NCI-H460 (cell line): Measurements from ENCODE around the gene ROGDI. TPM values are rescaled to one million over a fixed set of nuclear protein-coding genes. Genes with fewer than 3 reads are reported as not detected.

Source experiments
- DNase-seq: peaks from one replicate; pipeline ENCODE4 v3.0.0-alpha.2; 2016; ENCODE audit warnings: low read depth; ENCODE audit errors: extremely low read depth
- total RNA-seq: library from RNA; depleted of rRNA; stranded (reverse); fragments of >200 nt; shearing (Covaris generic); gene quantifications from 2 replicates; pipeline ENCODE4 v1.2.3, GENCODE V29; 2014

The ROGDI gene
- total RNA-seq, 1 experiment from 2014 or later, result 5.3 TPM

DNA sequence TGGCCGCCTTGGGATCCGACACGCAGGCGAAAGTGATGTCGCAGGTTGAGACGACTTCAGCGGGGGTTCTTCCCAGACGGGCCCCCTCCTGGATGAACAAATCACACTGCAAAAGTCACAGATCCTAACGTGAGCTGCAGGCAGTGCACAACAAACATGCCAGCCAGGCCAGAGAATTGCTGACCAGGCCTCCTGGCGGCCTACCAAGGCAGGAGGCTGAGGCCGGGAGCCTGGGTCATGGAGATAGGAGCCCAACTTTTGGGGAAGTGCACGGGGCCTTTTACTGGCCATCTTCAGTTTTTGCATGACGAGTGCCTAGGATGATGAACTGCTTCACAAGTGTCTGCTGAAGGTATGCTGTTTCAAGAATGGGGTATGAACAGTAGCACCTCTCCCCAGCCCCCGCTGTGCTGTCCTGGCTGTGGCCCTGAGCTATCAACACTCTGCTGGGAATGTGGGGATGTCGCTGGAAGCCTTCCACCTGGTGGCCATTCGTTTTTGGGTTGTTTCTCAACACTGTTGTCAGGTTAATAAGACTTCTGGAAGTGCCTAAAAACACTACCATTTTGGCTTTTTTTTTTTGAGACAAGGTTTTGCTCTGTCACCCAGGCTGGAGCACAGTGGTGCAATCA is 12.2 kb upstream of the ROGDI start:
- DNase-seq, result no peak

DNA sequence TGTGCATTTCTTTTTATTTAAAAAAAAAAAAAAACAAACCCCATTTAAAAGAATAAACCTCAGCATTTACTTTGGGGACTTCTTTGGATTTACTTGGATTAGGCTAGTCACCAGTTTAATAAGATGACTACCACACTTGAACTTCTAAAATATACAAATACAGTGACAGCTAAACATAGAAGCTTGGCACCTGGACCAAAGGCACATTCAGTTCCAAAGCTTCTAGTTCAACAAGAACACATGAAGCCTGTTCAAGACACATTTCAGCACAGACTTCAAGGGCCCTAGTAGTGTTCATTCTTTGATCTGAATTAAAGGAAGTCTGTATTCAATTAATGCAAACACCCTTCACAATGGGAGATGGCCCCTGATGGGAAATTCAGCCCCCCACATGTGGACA is 11.6 kb upstream of the ROGDI start:
- DNase-seq, result no peak

DNA sequence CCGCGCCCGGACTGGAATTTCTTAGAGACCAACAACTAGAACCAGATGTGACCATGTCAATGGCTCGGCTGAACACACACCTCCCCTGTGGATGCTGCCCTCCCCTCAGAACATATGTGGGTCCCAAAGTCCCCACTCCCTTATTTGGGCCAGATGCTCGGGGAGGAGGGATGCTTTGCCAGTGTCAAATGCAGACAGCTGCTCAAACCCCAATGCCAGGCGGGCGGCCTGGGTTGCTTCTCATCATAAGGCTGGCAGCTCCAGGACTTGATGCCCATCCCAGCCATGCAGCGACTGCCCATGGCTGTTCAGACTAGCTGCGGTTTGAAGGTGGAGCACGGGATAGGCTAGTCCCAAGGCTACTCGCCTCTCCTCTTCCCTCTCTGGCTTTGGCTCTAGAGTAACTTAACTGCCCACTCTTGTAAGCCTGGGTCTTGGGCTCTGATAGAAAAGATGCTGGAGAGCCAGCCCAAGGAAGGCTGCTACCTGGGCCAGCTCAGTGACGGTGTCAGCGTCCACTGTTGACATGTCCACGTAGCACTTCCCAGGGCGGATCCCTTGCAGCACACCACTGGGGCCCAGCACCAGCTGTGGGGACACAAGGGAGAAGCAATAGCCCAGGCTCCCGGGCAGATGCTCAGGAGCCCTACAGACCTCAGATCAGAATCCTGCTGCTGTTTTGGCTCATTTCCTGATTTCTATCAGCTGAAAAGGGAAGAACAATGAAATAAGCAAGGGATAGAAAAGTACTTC is 11.0 kb upstream of the ROGDI start:
- DNase-seq, result no peak

DNA sequence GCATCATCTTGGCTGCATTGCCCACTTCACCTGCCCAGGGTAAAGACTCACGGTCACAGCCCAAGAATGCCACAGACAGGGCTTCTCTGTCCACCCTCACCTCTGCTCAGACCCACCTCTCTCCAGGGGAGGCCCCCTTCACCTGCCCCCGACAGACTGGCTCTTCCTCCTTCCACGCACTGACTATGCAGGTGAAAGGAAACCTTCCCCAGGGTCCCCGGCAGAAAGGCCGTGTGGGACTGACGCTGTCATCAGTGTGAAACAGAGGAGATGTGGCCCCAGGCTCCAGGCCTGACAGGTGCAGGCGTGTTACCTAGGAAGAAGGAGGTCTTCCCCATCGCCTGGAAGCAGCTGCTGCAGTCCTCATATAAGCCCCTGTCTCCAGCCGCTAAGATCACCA is 9.3 kb upstream of the ROGDI start:
- no peak for DNase-seq

DNA sequence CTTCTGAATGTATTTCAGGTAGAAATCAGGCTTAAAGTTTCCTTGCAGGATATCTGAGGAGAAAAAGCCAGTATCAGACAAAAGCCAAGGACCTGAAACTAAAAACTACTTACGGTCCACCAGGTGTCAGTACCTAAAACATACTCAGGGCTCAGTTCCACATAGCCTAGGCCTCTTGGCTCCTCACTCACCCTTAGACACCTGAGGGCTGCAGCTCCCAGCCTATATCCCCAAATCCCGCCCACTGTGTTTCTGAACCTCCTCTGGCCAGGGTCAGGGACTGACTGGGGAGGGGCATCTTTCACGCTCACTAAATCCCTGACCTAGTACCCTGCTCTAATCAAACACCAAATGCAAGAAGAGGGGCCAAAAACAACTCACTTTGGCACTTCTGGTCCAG is 8.8 kb upstream of the ROGDI start:
- no peak for DNase-seq

DNA sequence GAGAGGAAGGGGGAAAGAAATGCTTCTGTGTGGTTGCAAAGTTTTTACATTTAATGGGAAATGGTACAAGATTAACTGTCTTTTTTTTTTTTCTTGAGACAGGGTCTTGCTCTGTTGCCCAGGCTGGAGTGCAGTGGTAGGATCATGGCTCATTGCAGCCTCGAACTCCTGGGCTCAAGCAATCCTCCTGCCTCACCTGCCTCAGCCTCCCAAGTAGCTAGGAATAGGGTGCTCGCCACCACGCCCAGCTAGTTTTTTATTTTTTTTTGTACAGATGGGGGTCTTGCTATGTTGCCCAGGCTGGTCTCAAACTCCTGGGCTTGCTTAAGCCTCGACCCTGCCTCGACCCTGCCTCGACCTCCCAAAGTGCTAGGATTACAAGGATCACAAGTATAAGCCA is 3.8 kb upstream of the ROGDI start:
- DNase-seq, result no peak

DNA sequence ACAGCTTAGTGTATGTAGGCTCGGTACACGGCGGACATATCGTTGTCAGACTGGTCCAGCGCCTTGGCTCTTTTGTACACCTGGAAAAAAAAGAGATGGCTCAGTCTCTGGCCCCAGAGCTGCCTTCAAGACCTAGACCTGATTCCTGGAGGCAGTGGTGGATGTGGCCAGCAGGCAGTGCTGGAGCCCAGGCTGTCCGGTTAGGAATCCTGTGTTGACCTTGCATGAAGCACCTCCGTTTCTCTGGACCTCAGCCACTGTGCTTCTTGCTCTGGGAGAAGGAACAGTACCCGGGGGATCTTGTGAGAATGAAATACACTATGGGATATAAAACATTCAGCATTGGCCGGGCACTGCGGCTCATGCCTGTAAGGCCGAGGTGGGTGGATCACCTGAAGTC is 2.8 kb upstream of the ROGDI start:
- no peak for DNase-seq

DNA sequence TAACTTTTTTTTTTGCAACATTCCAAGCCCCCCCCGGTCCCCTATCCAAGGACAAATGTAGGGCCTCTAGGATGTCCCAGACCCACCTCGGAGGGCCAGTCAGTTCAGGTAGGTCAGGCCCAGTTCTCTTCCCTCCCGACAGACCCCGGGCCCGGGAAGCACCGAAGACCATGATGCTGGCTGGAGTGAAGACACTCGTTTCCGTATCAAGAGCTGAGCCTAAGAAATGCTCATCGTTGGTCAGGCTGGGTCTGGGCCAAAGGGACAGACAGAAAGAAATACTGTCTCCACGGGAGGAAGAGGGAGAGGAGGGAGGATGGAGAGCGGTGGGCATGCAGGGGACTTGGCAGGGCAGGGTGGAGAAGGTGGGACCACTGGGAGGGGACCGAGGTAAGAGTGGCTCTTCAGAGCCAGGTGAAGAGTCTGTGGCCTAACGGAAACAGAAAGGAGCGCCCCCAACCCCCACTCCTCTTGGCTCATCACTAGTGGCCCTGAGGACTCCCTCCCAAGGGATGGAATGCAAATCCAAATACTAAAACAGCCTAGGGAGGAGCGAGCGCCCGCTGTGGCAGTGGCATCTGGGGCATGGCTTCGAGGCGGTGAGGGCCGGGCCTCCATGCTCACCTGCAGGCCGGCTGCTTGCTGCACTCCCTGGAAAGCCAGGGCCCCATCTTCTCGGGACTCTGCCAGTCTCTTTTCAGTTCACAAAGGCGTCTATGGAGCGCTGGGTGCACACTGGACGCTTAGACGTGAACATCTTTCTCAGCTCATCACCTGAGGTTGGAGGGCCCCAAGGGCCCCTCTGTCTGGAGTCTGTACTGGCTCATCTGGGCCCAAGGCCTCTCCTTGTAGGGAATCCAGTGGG is 1.7 kb upstream of the ROGDI start:
- DNase-seq, result no peak

DNA sequence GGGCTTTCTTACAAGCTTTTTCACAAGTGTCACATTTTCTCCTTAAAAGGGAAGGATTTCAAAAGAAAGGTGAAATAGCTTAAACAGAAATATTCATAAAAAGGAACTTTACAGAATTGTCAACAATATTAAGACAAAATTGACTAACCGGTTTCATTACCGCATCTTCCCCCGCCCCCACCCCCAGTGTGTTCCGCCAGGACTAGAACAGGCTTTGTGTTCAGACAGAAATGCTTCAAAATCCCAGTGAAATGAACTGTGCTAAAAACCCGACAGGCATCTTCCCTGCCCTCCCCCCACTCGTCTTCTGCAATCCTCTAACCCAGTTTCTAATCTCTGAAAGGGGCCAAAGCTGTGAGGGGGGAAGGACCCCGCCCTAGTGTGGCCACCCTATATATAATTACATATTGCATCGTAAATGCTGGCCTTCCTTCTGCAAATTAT is 990 bp upstream of the ROGDI start:
- no peak for DNase-seq

DNA sequence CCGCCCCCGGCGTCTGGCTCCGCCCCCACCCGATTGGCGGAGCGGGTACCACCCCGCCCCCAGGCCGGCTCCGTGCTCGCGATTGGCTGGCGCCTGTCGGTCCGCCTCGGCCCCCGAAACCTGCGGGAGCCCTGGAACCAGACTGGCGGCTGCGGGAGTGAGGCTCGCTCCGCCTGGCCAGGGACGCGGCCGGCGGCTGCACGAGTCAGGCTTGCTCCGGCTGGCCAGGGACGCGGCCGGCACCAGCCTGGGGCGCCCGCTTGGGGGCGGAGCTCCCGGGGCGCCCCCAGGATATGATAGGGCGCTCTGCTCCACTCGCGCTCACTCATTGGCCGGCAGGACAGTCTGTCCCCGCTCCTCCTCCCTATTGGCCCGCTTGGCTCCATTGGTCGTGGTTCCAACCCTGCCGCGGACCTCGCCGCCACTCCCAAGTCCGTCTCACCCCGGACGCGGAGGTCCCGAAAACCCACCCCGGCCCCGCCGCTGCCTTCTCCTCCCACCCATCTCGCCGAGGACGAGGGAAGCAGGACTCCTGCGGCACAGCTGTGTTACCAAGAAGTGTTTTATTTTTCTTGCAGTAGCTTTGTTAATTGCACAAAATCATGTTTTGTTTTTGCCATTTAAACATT is 340 bp upstream of the ROGDI start:
- peak; percentile 92 for DNase-seq

DNA sequence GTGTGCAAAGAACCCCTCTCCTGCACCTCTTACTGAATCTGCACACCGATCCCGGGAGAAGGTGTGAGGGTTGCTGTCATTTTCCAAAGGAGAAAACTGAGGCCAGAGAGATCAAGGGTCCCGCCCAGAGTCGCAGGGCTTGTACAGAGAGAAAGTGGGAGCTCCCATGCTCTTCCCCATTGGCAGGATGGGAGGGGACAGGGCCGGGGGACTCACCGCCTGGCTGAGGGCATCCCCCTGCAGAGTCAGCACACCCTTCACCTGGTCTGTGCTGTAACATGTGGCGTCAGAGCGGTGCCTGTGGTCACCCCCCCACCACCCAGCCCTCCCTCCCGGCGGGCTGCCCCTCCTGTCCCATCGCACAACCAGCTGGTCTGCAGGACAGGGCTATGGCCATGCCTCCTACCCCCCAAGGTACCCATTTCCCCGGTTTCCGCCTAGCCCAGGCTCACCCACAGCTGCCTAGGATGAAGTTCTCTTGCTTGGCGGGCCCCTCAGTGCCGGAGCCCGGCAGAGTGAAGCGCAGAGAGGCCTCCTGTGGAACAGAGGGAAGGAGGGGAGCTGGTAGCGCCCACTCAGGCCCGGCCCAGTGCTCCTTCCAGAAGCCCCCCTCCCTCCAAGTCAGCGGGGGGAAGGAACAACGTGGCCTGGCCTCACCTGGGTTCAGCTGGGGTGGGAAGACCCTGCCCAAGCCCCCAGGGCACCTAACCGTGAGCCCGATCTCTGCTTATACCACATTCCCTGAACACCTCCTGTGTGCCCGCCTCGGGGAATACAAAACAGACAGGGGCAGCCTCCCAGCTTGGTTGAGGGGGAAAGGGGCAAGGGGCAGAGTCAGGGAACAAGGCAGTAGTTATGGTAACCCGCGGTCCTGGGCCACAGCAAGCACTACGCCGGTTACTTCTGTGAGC is 1.1 kb downstream of the ROGDI start:
- DNase-seq, result no peak

DNA sequence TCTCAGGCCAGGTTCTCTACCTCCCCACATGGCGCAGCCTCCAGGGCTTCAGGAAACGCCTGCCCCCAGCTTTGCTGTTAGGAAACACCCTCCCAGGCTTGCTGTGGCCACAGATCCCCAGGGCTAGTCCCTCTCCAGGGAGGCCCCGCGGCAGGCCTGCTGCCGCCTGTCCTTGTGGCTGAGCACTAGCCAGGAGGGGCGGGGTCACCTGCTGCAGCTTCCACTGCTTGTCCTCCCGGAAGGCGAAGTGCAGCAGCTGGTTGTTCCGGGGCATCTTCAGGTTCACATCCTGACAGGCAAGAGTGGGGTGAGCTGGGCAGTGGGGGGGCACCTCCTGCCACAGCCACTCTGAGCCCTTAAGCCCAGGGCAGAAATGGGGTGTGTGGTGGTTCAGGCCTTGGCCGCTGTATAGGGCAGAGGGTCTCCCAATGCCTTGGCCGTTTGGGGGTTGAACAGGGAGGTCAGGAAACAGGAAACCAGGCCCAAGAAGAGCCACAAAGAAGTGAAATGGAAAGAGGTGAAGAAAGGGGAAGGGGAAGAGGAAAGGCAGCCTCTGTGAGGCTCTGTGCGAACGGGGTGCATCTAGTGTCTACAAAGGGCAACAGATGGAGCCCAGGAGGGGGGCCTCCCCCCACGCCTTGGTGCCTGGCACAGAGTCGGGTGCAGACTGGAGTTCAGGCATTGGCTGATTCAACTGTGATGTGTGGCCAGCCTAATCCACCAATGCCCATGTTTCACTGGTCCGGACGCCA is 2.0 kb downstream of the ROGDI start:
- no peak for DNase-seq

DNA sequence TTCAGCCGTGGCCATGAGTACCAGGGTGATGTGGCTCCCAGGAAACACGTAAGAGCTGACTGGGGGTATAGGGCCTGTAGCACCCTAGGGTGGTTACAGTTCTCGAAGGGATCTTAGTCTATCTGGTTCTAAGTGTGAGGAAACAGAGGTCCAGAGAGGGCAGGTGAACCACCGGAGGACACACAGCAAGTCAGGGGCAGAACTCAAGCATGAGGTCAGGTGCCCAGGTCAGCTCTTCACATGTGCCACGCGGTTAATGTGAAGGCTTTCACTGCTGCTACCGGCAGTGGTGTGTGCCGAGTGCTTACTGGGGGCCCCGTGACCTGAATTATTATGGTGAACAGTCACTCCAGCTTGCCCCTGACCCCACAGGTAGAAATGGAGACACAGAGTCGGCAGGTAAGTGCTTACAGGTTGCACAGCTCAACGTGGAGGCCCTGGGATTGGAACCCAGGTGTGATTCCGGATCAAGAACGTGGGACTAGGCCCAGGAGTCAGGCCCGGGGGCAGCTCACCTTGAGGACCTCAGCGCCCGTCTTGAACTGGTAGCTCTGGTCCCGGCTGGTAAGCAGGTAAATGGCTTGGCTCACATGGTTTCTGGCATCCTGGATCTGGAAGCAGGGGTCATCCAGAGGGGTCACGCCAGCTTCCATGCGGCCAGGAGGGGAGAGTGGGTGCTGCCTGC is 3.1 kb downstream of the ROGDI start:
- DNase-seq, result no peak

DNA sequence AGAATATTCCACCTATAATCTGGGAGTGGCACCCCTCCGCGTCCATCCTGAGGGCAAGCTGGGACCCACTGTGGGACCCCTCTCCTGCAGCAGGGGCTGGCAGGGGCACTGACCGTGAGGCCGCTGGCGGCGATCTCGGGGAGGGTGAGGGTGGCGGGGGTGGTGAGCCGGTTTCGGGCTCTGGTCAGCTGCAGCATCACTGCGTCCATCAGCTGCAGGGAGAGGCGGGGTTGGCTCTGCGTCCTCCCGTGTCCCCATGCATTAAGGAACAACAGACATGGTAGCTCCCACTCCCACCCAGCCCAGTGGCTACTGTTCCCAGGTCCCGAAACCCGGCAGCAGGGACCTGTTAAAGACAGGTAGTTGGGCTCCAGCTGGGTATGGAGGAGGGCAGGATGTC is 4.0 kb downstream of the ROGDI start:
- DNase-seq, result no peak

DNA sequence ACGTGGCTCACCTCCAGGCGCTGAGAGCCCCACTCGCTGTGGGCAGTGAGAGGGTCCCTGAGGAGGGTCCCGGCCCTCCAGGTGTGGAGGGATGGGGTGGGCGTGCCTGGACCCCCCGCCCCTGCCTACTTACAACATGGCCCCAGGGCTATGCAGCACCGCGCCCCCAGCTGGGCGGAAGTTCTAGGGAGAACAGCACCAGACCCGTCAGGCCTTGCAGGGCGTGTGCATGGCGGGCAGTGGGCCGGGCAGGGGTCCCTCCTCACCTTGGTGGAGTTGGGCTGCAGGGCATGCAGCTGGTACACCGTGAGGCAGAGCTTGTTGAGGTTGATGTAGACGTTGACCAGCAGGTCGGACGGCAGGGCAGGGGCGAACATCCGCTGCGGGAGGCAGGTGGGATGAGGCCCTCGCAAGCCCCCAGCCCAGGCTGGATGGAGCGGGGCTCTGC is 4.6 kb downstream of the ROGDI start:
- DNase-seq, result no peak

DNA sequence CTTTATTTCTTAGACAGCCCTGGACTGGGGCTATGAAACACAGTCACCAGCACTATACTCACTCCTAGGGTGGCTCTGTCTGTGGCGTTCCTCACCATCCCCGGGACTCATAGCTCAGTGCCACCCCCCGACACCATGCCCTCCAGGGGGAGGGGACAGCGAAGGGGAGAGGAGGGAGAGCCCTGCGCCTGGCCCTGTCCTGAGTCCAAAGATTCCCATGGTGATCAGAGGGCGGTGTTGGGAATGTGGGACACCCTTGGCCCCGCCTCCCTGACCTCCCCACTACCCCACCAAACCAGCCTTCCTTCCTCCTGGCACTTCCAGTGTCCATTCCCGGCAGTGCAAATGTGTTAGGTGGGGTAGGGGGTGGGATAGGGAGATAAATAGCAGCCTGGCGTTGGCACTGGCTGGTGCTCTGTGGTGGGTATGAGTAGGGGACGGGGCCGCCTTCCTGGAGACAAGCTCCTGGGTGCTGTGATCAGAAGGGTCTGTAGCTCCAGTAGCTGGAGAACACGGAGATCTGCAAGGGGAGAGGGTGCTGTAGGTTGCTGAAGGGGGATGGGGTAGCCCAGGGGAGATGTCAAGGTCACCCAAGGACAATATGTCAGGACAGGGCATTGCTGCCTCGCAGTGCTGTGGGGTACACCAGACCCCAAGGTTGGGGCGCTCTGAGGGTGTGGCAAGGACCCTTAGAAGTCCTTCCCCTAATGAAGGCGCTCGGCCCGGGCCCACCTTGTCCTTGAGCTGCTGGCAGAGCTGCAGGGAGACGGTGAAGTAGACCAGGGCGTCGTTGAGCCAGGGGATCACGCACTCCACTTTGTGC is 5.2 kb downstream of the ROGDI start:
- DNase-seq, result no peak

DNA sequence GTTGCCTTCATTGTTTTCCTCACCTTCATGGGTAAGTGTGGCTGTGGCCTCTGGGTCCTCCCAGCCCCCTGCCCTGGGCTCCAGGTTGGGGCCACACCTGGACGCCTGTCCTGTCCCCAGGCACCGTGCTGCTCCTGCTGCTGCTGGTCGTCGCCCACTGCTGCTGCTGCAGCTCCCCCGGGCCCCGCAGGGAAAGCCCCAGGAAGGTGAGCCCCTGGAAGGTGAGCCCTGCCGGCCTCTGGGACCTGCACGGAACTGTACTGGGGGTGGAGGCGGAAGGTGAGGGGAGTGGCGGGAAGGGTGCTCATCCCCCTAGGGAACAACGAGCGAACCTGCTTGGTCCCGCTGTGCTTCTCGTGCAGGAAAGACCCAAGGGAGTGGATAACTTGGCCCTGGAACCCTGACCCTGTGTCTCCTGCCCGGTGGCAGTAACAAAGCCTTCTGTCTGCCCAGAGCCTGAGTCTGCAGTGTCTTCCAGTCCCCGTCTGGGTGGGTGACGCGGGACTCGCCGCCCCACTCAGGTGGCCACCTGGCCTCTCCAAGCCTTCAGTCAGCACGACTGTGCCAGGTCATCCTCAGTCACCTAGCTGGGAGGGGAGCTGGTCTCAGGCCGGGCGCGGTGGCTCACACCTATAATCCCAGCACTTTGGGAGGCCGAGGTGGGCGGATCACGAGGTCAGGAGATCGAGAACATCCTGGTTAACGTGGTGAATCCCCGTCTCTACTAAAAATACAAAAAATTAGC is 6.4 kb downstream of the ROGDI start:
- no peak for DNase-seq
